ENCODE measurements around the gene ADM5.
"Not testable (repeated sequence)": the region's sequence is repeated elsewhere in the genome, so short reads cannot be mapped to it uniquely, and the experiment has no call there.

The ADM5 gene

DNA sequence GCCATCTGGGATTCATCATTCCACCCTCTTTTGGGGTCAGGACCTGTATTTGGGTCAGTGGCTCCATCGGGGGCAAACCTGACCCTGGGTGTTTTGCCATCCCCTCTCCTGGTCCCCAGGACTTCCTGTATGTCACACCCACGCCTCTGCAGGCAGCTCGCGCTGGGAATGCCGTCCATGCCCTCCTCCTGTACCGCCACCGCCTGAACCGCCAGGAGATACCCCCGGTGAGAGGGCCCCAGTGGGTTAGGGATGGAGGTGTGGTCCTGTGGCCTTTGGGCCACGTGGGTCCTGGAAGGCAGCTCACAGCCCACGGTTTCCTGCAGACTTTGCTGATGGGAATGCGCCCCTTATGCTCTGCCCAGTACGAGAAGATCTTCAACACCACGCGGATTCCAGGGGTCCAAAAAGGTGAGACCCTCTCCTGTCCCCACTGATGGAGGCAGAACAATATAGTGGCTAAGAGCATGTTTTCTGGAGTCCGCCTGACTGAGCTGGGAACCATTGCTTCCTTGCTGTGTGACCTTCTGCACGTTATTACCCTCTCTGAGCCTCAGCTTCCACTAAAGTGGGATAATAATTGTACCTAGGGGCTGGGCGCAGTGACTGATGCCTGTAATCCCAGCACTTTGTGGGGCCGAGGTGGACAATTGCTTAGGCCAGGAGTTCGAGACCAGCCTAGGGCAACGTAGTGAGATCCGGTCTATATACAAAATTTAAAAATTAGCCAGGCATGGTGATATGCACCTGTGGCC, 15.7 kb downstream of the ADM5 start:
- DNase-seq = no peak

DNA sequence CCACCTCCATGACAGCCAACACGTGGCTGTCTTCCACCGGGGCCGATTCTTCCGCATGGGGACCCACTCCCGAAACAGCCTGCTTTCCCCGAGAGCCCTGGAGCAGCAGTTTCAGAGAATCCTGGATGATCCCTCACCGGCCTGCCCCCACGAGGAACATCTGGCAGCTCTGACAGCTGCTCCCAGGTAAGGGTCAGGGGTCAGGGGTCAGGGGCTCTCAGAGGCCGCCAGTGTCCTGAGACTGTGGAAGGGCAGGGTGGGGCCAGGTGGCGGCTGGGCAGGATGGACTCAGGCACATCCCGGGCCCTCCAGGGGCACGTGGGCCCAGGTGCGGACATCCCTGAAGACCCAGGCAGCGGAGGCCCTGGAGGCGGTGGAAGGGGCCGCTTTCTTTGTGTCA, 16.5 kb downstream of the ADM5 start:
- DNase-seq = no peak

DNA sequence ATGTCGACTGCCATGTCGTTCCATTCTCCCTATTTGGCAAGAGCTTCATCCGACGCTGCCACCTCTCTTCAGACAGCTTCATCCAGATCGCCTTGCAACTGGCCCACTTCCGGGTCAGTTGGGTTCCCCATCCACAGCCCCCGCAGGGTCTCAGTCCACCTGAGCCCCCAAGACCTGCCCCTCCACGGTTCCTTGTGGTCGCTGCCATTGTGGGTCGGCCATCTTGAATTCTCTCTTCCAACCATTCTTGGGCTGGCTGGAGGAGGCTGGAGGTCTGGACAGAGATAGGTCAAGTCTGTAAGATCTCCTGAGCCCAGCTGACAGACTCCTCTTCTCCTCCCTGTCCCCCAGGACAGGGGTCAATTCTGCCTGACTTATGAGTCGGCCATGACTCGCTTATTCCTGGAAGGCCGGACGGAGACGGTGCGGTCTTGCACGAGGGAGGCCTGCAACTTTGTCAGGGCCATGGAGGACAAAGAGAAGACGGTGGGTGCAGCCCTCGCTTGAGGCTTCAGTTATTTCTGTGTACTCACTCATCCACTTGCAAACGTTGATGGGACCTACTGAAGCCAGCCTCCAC, 21.1 kb downstream of the ADM5 start:
- DNase-seq = no peak

DNA sequence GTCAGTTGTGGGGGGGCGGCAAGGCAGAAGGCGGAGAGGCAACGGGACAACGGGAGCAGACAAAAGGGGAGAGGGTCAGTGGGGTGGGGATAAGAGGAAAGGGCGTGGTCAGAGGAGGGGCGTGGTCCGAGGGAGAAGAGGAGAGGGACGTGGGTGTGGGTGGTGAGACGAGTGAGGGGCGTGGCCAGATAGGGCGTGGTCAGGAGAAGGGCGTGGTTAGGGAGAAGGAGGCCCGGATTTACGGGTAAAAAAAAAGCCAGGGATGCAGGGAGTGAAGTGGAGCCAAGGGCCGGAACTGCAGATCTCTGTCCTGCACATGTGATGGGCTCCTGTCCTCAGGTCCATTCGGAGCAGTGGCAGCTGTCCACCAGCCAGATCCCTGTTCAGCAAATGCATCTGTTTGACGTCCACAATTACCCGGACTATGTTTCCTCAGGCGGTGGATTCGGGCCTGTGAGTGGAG, 23.0 kb downstream of the ADM5 start:
- DNase-seq = no peak

DNA sequence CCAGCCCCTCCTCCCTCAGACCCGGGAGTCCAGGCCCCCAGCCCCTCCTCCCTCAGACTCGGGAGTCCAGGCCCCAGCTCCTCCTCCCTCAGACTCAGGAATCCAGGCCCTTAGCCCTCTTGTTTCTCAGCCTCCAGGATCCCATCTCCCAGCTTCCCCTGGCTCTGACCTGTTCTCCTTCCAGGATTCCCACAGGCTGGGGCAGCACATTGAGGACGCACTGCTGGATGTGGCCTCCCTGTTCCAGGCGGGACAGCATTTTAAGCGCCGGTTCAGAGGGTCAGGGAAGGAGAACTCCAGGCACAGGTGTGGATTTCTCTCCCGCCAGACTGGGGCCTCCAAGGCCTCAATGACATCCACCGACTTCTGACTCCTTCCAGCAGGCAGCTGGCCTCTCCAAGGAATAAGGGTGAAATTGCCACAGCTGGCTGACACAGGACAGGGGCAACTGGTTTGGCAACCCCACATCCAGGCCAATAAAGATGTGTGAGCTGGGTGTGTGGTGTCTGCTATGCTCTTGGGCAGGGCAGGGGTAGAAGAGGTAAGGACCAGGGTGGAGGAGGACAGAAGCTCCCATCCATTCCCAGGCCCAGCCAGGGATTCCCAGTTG, 23.9 kb downstream of the ADM5 start:
- no peak for DNase-seq

DNA sequence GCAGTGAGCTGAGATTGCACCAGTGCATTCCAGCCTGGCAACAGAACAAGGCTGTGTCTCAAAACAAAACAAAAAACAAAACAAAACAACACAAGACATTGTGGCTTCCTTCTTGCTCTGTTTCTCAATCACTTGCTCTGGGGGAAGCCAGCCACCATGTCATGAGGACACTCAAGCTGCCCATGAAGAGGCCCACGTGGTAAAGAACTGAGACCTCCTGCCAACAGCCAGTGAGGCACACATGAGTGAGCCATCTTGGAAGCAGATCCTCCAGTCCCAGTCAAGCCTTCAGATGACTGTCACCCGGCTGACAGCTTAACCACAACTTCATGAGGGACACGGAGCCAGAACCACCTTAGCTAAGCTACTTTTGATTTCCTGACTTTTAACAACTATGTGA, 26.8 kb downstream of the ADM5 start:
- peak; percentile 15 for DNase-seq

DNA sequence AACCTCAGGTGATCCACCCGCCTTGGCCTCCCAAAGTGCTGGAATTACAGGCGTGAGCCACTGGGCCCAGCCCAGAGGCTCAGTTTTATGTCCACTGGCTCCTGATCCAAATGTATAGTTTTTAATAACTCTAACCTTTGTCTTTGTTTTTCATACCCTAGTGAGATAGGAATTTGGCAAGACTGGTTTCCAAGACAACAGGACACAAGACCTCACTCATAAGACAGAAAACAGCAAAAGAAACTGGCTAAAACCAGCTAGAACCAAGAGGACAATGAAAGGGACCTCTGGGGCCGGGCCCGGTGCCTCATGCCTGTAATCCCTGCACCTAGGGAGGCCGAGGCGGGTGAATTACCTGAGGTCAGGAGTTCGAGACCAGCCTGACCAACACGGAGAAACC, 29.1 kb downstream of the ADM5 start:
- no peak for DNase-seq

DNA sequence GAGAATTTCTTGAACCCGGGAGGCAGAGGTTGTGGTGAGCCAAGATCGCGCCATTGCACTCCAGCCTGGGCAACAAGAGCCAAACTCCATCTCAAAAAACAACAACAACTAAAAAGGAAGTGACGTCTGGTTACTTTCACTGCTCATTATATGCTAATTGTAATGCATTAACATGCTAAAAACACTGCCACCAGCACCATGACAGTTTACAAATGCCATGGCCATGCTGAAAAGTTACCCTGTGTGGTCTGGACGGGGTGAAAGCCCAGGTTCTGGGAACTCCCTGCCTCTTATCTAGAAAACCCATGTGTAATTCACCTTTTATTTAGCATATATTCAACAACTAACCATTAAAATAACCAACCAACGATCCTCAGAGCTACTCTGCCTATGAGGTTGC, 29.6 kb downstream of the ADM5 start:
- no peak for DNase-seq

DNA sequence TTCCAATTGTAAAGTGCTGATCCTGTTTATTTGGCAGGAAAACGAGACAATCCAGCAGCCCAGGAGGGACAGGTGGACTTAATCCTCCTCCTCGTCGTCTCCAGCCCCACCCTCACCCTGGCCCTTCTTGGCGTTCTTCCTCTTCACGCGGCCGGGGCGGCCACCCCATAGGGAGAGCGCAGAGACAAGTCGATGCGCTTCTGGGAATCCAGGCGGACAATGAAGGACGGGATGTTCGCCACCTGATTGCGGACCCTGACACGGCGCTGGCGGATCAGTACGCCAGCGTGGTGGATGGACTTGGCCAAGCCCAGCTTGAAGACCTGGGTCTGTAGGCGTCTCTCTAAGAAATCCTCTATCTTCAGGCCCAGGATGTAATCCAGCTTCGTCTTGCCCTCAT, 30.0 kb downstream of the ADM5 start:
- not testable (repeated sequence) for DNase-seq

DNA sequence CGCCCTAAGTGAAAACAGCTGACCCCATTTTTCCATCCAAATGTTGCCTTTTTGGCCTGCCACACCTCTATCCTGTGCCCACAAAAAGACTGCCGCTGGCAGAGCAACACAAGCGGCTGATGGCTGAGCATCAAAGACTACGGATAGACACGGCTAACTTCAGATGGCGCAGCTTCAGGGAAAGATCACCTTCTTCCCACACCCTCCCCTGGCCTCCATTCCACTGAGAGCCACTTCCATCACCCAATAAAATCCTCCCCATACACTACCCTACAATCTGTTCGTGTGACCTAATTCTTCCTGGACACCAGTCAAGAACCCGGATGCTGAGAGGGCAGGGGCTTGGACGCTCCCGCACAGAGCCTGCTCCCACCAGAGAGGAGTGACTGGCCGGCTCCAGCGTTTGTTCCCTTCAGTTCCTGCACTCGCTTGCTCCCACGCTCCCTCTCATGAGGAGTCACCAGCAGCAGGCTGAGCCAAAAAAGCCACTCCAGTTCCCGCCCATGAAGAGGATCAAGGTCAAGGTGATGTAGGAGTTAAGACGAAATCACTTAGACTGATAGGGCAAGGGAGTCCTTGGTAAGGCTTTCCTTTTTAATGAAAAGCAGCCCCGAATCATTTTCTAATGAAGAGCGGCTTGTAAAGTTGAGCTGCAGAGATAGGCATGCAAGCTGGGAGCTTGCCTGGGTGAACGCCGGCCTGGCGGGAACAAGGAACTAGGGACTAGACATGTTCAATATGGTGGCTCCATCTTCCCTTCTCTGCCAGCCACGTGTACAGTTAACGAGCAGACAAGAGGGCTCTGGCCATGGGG, 38.0 kb downstream of the ADM5 start:
- DNase-seq = no peak

DNA sequence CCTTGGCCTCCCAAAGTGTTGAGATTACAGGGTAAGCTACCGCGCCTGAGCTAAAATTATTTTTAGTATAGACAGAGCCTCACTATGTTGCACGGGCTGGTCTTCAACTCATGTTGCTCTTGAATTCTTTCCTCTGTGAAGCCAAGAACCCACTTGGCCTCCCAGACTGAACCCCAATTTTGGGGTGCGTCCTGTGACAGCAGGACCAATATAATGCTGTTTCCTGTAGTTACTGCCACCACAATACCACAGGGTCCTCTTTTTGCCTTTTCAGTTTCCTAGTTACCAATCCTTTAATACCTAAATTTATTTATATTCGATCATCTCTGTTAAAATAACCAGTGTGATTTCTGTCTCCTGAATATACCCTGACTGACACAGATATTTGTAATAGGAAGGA, 40.8 kb downstream of the ADM5 start:
- DNase-seq = no peak

DNA sequence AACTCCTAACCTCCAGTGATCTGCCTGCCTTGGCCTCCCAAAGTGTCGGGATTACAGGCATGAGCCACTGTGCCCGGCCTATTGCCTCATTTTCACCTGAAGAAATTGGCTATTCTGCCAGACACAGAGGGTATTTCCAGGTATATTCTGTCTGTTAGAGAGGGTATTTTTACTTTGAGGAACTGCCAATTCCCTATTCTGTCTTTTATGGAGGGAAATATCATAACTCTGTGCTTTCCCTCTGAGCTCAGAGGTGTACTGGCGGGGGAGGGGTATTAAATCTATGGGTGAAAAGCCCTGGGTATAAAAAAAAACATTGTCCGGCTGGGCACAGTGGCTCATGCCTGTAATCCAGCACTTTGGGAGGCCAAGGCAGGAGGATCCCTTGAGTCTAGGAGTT, 48.9 kb downstream of the ADM5 start:
- DNase-seq = no peak

DNA sequence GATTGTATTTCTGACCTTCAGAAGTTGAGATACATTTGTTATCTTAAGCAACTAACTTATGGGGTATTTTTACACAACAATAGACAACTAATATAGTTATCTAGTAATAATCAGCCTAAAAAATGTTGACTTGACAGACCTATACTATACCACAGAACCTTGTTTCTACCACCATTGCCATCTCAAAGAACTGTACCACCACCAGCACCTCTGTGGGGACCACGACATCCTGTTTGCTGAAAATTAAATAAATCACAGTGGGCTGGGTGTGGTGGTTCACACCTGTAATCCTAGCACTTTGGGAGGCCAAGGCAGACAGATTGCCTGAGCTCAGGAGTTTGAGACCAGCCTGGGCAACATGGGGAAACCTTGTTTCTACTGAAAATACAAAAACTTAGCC, 49.7 kb downstream of the ADM5 start:
- DNase-seq = no peak

DNA sequence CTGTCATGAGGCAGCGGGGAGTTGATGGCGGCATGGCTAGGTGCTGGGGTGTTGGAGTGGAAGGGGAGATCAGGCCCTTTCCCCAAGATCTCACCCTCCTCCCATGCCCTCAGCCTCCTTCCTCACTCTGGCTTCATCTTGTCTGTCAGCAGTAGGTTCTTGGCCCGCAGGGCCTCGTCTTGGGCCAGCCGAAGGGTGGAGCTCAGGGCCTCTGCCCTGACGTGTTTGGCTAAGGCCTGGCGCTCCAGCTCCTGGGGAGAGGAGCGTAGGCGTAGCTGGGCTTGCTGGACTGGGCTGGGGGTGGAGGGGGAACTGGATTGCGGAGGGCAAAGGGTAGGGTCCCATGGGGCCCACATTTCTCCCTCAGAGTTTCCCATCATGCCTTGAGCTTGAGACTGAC, 50.5 kb downstream of the ADM5 start:
- no peak for DNase-seq

All from activated CD4-positive, alpha-beta T cell treated with anti-CD3 and anti-CD28 coated beads, Interleukin-10, Interleukin-2, amounts not matched to agents 100 ng/mL and 50 ng/mL, durations not matched to agents 16 hours and 8 hours (primary cell).